Measurements from ENCODE around the gene NEDD8. TPM values are rescaled to one million over a fixed set of nuclear protein-coding genes. Genes with fewer than 3 reads are reported as not detected.

Gene NEDD8
- total and polyA plus RNA-seq, 2 donors (not counting 3 experiments of a cell fraction or from before 2014, with no cell fraction given), result 243 to 316 TPM

GRCh38 chr14:24274101-24274543 is 42.0 kb upstream of the NEDD8 start:
- H3K4me1 ChIP-seq (ENCODE audit: control insufficient read depth, extremely low read depth, insufficient read depth, low read length), result peaks cover 9% of the 10 kb centered on the region
- no peaks in the 10 kb centered on the region for H3K27me3 ChIP-seq (ENCODE audit: control insufficient read depth in 2 of 2, insufficient read depth in 2 of 2, low read length in 2 of 2)
- H3K36me3 ChIP-seq (ENCODE audit: control insufficient read depth in 2 of 2, extremely low read depth in 1 of 2, insufficient read depth in 2 of 2, low read length in 2 of 2), result peaks cover under 1 to 3% of the 10 kb centered on the region in 2 experiments
- no peak overlapping the region for H3K4me3 ChIP-seq (replicated peaks in 1 of 3; ENCODE audit: insufficient read depth in 1 of 3, low read depth in 1 of 3, low read length in 3 of 3)
- no peak overlapping the region for H3K4me2 ChIP-seq (ENCODE audit: insufficient read depth, low read length)
- ChIA-PET POLR2A (no interaction called here), CTCF (interaction anchor here (1.1 to 3.6 kb wide), 2 partner anchors 9 to 24 kb away, joined by 5 to 21 read pairs; no protein-coding TSS in a partner anchor)
- no peak overlapping the region for H2AFZ ChIP-seq (ENCODE audit: low read depth, low read length)
- H3K79me2 ChIP-seq (ENCODE audit: control insufficient read depth, insufficient read depth, low read length), result no peaks in the 10 kb centered on the region
- TF ChIP-seq GATA2 (IDR thresholded peaks at IDR 0.05; ENCODE audit: insufficient read depth, insufficient read length, low read depth, low read length) (no peak), EZH2 (IDR thresholded peaks at IDR 0.05; ENCODE audit: borderline replicate concordance, low read depth, low read length, severe bottlenecking) (no peak), POLR2AphosphoS5 (IDR thresholded peaks at IDR 0.05; ENCODE audit: insufficient read depth, low read depth, low read length) (no peak), POLR2A (IDR thresholded peaks at IDR 0.05; ENCODE audit: low read depth, low read length) (no peak), JUN (IDR thresholded peaks at IDR 0.05; ENCODE audit: borderline replicate concordance, insufficient read depth, insufficient read length, low read depth) (no peak), MYC (IDR thresholded peaks at IDR 0.05; ENCODE audit: low read depth, low read length) (no peak), FOS (IDR thresholded peaks at IDR 0.05; ENCODE audit: borderline replicate concordance, insufficient read depth, low read length) (no peak), MAX (IDR thresholded peaks at IDR 0.05; ENCODE audit: insufficient read depth, insufficient read length) (no peak)
- TF ChIP-seq, protein P1, sequence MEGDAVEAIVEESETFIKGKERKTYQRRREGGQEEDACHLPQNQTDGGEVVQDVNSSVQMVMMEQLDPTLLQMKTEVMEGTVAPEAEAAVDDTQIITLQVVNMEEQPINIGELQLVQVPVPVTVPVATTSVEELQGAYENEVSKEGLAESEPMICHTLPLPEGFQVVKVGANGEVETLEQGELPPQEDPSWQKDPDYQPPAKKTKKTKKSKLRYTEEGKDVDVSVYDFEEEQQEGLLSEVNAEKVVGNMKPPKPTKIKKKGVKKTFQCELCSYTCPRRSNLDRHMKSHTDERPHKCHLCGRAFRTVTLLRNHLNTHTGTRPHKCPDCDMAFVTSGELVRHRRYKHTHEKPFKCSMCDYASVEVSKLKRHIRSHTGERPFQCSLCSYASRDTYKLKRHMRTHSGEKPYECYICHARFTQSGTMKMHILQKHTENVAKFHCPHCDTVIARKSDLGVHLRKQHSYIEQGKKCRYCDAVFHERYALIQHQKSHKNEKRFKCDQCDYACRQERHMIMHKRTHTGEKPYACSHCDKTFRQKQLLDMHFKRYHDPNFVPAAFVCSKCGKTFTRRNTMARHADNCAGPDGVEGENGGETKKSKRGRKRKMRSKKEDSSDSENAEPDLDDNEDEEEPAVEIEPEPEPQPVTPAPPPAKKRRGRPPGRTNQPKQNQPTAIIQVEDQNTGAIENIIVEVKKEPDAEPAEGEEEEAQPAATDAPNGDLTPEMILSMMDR (IDR thresholded peaks at IDR 0.05; ENCODE audit: extremely low read depth in 1 of 2, insufficient read depth in 1 of 2, low read depth in 1 of 2, low read length in 2 of 2), result no peak
- DNase-seq (ENCODE audit: low read depth, low spot score) (no peak), FAIRE-seq (no peak)
- no peaks in the 10 kb centered on the region for H4K20me1 ChIP-seq (replicated peaks; ENCODE audit: control insufficient read depth, extremely low read depth, insufficient read depth, low read length)
- H3K27ac ChIP-seq (ENCODE audit: insufficient read depth, low read depth, low read length), result no peak overlapping the region
- H3K9me3 ChIP-seq (replicated peaks; ENCODE audit: control insufficient read depth, insufficient read depth, low read length), result no peaks in the 10 kb centered on the region
- dilution Hi-C loops (cut with MboI; ENCODE audit: extremely low pct_ligation_motif_present, low sequenced_read_pairs) (no loop called here), intact Hi-C loops (cut with micrococcal nuclease) (no loop called here)
- no peak overlapping the region for H3K9ac ChIP-seq (replicated peaks; ENCODE audit: extremely low read depth, insufficient read depth, low read length)
- BruUV-seq (replicated peaks), result no TSS peak
- no peaks in the 10 kb centered on the region for H3K9me1 ChIP-seq (replicated peaks; ENCODE audit: control insufficient read depth, extremely low read depth, insufficient read depth, low read length)

Data from endothelial cell of umbilical vein (primary cell).